ENCODE results near the gene PDSS2.

GRCh38 chr6:107314531-107314939, 144.8 kb downstream of the PDSS2 start:
- TF ChIP-seq, protein P1, sequence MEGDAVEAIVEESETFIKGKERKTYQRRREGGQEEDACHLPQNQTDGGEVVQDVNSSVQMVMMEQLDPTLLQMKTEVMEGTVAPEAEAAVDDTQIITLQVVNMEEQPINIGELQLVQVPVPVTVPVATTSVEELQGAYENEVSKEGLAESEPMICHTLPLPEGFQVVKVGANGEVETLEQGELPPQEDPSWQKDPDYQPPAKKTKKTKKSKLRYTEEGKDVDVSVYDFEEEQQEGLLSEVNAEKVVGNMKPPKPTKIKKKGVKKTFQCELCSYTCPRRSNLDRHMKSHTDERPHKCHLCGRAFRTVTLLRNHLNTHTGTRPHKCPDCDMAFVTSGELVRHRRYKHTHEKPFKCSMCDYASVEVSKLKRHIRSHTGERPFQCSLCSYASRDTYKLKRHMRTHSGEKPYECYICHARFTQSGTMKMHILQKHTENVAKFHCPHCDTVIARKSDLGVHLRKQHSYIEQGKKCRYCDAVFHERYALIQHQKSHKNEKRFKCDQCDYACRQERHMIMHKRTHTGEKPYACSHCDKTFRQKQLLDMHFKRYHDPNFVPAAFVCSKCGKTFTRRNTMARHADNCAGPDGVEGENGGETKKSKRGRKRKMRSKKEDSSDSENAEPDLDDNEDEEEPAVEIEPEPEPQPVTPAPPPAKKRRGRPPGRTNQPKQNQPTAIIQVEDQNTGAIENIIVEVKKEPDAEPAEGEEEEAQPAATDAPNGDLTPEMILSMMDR (IDR thresholded peaks at IDR 0.05), result no peak
- no peak for TF ChIP-seq POLR2A (IDR thresholded peaks at IDR 0.05)
- no peak for TF ChIP-seq POLR2AphosphoS5 (IDR thresholded peaks at IDR 0.05)
- TF ChIP-seq EP300 (IDR thresholded peaks at IDR 0.05), result no peak

All from gastroesophageal sphincter (tissue), 3 donors.